Activated CD4-positive, alpha-beta T cell treated with anti-CD3 and anti-CD28 coated beads, Interleukin-2, amount 10 ng/mL, durations not matched to agents 7 days and 5 days (primary cell): ENCODE data around the gene FRMD6. TPM values are rescaled to one million over a fixed set of nuclear protein-coding genes. Genes with fewer than 3 reads are reported as not detected.
A peak's percentile ranks its signal among the peaks of the same experiment; 100 is the strongest.
"Not testable (repeated sequence)": the region's sequence is repeated elsewhere in the genome, so short reads cannot be mapped to it uniquely, and the experiment has no call there.

ENCODE experiments used
- CTCF ChIA-PET: fragments of 350-600 bp; sonication (Branson Sonifier 250); formaldehyde crosslinking; loops from one replicate; lab custom pipeline; 2021; ENCODE audit warnings: antibody characterized with exemption; lab: Charles Lee
- POLR2A ChIA-PET: fragments of 350-600 bp; sonication (Branson Sonifier 250); formaldehyde crosslinking; loops from one replicate; lab custom pipeline; 2021; ENCODE audit warnings: antibody characterized with exemption; lab: Charles Lee
- DNase-seq: peaks from one replicate; pipeline ENCODE4 v3.0.0-alpha.2; 2020
- H3K27ac Mint-ChIP-seq: one replicate; pipeline ENCODE4 v1.8.0; 2021; ENCODE audit warnings: mild to moderate bottlenecking, moderate library complexity, mixed read lengths
- H3K27me3 Mint-ChIP-seq: one replicate; pipeline ENCODE4 v1.8.0; 2021; ENCODE audit warnings: mixed read lengths
- H3K36me3 Mint-ChIP-seq: one replicate; pipeline ENCODE4 v1.8.0; 2021; ENCODE audit warnings: low read depth, mixed read lengths
- H3K4me1 Mint-ChIP-seq: one replicate; pipeline ENCODE4 v1.8.0; 2021; ENCODE audit warnings: mixed read lengths
- H3K4me3 Mint-ChIP-seq: one replicate; pipeline ENCODE4 v1.8.0; 2021; ENCODE audit warnings: mild to moderate bottlenecking, moderate library complexity, mixed read lengths
- H3K9me3 Mint-ChIP-seq: one replicate; pipeline ENCODE4 v1.8.0; 2021; ENCODE audit warnings: mixed read lengths
- total RNA-seq, 2 experiments: library from RNA; stranded (reverse); gene quantifications; one replicate each; pipeline ENCODE4 v1.2.3, GENCODE V29; 2021

Gene FRMD6
- total RNA-seq, 2 experiments from 2014 or later: 3.3 to 4.1 TPM

DNA sequence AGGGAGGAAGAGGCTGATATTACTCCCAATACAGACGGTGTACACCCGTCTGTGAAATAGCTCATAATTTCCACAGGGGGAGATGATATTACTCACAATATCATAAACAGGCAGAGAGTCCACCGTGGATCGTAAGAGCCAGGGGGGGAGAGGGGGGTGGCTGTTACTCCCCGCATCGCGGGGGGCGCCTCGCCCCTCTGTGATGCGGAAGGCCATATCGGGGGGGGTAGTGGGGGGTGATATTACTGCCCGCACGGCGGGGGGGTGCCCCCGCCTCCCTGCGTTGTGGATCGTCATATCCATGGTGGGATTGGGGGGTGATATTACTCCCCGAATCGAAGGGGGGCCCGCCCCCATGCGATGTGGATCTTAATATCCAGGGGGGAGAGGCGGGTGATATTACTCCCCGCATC lies 91.9 kb downstream of the FRMD6 start:
- ChIA-PET CTCF (interaction anchor here (0.6 kb wide), 1 partner anchor 32 kb away, joined by 3 read pairs; no protein-coding TSS in a partner anchor), POLR2A (no interaction called here)
- Mint-ChIP-seq H3K4me1 (no peaks in the 10 kb centered on the region), H3K36me3 (no peaks in the 10 kb centered on the region), H3K4me3 (no peak overlapping the region), H3K27ac (no peak overlapping the region), H3K9me3 (no peaks in the 10 kb centered on the region), H3K27me3 (no peaks in the 10 kb centered on the region)
- DNase-seq: peak; percentile 31

DNA sequence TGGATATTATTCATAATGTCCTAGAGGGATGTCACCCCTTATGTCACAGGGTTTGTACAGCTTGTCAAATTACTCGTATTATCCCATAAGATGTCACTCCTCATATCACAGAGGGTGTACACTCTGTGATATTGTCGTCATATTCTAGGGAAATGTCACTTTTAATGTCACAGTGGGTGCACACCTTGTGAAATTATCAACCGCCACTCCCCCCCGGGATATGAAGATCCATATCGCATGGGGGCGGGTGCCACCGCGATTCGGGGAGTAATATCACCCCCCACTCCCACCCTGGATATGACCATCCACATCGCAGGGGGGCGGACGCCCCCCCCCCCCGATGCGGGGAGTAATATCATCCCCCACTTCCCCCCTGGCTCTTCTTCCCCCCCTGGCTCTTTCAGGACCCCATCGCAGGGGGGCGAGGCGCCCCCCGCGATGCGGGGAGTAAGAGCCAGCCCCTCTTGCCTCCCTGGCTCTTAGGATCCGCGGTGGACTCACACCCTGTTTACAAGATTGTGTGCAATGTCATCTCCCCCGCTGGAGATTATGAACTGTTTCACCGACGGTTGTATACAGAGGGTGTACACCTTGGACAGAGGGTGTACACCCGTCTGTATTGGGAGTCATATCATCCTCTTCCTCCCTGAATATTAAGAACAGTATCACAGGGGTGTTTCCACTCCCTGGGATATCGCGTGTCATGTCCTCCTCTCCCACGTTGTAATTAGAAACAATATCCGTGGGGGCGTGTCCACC lies 92.8 kb downstream of the FRMD6 start:
- Mint-ChIP-seq H3K4me1 (no peaks in the 10 kb centered on the region), H3K36me3 (no peaks in the 10 kb centered on the region), H3K27me3 (no peaks in the 10 kb centered on the region), H3K27ac (no peak overlapping the region), H3K9me3 (no peaks in the 10 kb centered on the region), H3K4me3 (no peak overlapping the region)
- peak; percentile 52 for DNase-seq
- POLR2A ChIA-PET: no interaction called here
- CTCF ChIA-PET: no interaction called here

DNA sequence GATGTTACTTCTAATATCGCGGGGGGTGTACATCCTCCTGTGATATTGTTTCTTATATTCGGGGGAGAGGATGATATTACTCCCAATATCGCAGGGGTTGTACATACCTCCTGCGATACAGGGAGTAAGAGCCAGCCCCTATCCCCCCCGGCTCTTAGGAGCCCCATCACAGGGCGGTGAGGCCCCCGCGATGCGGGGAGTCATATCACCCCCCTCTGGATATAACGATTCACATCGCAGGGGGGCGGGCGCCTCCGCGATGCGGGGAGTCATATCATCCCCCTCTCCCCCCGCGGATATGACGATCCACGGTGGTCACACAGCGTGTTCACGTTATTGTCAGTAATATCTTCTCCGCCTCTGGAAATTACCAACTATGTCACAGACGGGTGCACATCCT lies 95.1 kb downstream of the FRMD6 start:
- H3K4me1 Mint-ChIP-seq, H3K4me3 Mint-ChIP-seq, H3K27ac Mint-ChIP-seq, H3K36me3 Mint-ChIP-seq, CTCF ChIA-PET, H3K27me3 Mint-ChIP-seq, POLR2A ChIA-PET, H3K9me3 Mint-ChIP-seq: not testable (repeated sequence)
- DNase-seq: peak; percentile 43

DNA sequence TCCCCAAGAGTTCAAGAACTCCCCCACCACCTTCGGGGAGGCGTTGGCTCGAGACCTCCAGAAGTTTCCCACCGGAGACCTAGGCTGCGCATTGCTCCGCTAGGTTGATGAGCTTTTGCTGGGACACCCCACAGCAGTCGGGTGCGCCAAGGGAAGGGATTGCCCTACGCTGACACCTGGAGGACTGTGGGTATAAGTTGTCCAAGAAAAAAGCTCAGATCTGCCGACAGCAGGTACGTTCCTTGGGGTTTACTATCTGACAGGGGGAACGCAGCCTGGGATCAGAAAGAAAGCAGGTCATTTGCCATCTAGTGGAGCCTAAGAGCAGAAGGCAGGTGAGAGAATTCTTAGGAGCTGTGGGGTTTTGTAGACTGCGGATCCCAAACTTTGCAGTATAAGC lies 98.8 kb downstream of the FRMD6 start:
- no peak for DNase-seq
- ChIA-PET POLR2A (no interaction called here), CTCF (no interaction called here)
- Mint-ChIP-seq H3K27me3 (no peaks in the 10 kb centered on the region), H3K4me3 (no peak overlapping the region), H3K9me3 (no peaks in the 10 kb centered on the region), H3K36me3 (no peaks in the 10 kb centered on the region), H3K4me1 (no peaks in the 10 kb centered on the region), H3K27ac (no peak overlapping the region)

DNA sequence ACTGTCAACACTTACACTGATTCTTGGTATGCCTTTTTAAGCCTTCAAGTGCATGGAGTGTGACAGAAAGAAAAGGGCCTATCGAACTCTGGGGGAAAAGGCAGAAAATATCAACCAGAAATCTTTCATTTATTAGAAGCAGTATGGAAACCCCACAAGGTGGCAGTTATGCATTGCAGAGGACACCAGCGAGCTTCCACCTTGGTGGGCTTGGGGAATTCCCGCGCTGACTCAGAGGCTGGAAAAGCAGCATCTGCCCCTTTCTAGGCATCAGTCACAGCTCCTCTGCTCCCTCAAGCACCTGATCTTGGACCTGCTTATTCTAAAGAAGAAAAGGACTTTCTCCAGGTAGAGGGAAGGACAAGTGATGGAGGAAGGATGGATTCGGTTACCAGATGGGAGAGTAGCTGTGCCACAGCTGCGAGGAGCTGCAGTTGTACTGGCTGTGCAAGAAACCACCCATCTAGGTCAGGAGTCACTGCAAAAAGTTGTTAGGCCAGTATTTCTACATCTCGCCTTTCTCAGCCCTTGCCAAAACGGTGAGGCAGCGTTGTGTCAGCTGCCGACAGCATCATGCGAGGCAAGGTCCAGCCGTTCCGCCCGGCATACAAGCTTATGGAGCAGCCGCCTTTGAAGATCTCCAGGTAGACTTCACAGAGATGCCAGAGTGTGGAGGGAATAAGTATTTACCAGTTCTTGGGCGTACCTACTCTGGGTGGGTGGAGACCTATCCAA lies 100.1 kb downstream of the FRMD6 start:
- H3K27me3 Mint-ChIP-seq, H3K27ac Mint-ChIP-seq, H3K4me1 Mint-ChIP-seq, DNase-seq, H3K36me3 Mint-ChIP-seq, CTCF ChIA-PET, POLR2A ChIA-PET, H3K4me3 Mint-ChIP-seq, H3K9me3 Mint-ChIP-seq: not testable (repeated sequence)

DNA sequence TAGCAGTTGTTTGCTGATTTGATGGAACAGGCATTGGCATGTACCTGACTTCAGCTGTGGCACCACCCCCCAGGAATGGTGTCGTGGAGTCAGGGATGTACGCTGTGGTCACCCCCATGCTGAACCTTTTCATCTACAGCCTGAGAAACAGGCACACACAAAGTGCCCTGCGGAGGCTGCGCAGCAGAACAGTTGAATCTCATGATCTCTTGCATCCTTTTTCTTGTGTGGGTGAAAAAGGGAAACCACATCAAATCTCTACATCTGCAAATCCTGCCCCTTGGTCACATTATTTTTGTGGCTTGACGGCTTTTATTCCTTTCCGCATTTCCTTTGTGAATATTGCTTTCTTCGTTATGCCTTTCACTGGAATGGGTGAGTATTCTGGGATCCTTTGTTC lies 106.0 kb downstream of the FRMD6 start:
- DNase-seq, POLR2A ChIA-PET, CTCF ChIA-PET, H3K4me3 Mint-ChIP-seq, H3K27ac Mint-ChIP-seq, H3K36me3 Mint-ChIP-seq, H3K27me3 Mint-ChIP-seq, H3K9me3 Mint-ChIP-seq, H3K4me1 Mint-ChIP-seq: not testable (repeated sequence)

DNA sequence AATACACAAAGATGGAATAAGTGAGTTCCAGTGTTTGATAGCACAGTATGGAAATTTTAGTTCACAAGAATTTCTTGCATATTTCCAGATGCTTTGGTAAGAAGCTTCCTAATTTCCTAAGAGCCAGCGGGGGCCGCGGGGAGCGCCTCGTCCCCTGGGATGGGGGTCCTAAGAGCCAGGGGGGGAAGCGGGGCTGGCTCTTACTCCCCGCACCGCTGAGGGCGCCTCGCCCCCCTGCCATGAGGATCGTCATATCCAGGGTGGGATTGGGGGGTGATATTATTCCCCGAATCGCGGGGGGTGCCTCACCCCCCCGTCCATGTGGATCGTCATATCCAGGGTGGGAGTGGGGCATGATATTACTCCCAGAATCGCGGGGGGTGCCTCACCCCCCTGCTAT lies 108.2 kb downstream of the FRMD6 start:
- H3K27me3 Mint-ChIP-seq: peaks cover 3% of the 10 kb centered on the region
- H3K4me1 Mint-ChIP-seq: peaks cover 6% of the 10 kb centered on the region
- H3K36me3 Mint-ChIP-seq: no peaks in the 10 kb centered on the region
- H3K9me3 Mint-ChIP-seq: no peaks in the 10 kb centered on the region
- no peak overlapping the region for H3K27ac Mint-ChIP-seq
- H3K4me3 Mint-ChIP-seq: no peak overlapping the region
- ChIA-PET POLR2A (no interaction called here), CTCF (no interaction called here)
- DNase-seq: no peak

DNA sequence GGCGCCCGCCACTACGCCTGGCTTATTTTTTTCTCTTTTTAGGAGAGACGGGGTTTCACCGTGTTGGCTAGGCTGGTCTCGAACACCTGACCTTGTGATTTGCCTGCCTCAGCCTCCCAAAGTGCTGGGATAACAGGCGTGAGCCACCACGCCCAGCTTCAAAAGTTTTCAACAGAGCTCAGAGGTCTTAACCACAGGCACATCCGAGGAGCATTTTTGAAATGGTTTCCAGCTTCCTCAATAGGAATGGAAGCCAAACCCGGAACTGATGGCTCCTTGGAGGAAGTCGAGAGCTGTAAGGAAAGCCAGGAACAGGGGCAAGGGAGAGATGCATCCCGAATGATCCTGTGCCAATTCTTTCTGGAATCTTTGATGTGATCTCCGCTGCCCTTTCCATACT lies 114.0 kb downstream of the FRMD6 start:
- H3K4me3 Mint-ChIP-seq, H3K4me1 Mint-ChIP-seq, DNase-seq, H3K36me3 Mint-ChIP-seq, H3K27me3 Mint-ChIP-seq, CTCF ChIA-PET, H3K27ac Mint-ChIP-seq, POLR2A ChIA-PET, H3K9me3 Mint-ChIP-seq: not testable (repeated sequence)

DNA sequence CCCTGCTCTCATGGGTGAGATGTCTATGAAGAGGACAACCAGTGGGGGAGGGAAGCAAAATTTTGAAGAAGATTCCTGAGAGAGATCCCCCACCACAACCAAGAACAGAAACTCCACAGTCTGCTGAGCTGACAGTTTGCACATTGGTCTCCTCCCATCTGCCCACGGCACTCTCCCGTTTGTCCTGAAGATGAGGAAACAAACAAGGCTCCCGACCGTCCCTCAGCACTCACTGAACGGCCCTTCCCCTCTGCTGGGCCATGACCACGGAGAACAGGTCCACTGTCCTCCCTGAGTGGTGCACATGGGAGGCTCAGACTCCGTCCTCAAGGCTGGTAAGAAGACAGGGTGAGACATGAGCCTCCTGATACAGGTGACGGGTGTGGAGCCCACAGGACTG lies 114.9 kb downstream of the FRMD6 start:
- CTCF ChIA-PET, H3K4me3 Mint-ChIP-seq, POLR2A ChIA-PET, DNase-seq, H3K4me1 Mint-ChIP-seq, H3K27me3 Mint-ChIP-seq, H3K36me3 Mint-ChIP-seq, H3K27ac Mint-ChIP-seq, H3K9me3 Mint-ChIP-seq: not testable (repeated sequence)

DNA sequence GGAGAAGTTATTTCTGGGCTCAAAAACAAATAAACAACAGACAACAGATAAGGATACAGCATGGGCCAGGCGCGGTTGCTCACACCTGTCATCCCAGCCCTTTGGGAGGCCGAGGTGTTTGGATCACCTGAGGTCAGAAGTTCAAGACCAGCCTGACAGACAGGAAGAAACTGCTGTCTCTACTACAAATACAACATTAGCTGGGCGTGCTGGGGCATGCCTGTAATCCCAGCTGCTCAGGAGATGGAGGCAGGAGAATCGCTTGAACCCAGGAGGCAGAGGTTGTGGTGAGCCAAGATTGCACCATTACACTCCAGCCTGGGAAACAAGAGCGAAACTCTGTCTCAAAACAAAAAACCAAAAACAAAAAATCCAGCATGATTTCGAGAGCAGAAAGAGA lies 117.6 kb downstream of the FRMD6 start:
- CTCF ChIA-PET, H3K4me1 Mint-ChIP-seq, H3K4me3 Mint-ChIP-seq, POLR2A ChIA-PET, DNase-seq, H3K27ac Mint-ChIP-seq, H3K36me3 Mint-ChIP-seq, H3K9me3 Mint-ChIP-seq, H3K27me3 Mint-ChIP-seq: not testable (repeated sequence)

DNA sequence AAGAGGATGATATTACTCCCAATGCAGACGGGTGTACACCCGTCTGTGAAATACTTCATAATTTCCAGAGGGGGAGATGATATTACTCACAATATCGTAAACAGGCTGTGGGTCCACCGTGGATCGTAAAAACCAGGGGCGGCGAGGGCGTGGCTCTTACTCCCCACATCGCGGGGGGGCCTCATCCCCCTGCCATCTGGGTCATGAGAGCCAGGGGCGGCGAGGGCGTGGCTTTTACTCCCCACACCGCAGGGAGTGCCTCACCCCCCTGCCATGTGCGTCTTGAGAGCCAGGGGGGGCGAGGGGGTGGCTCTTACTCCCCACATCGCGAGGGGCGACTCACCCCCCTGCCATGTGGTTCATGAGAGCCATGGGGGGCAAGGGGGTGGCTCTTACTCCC lies 122.5 kb downstream of the FRMD6 start:
- H3K36me3 Mint-ChIP-seq: no peaks in the 10 kb centered on the region
- no peaks in the 10 kb centered on the region for H3K9me3 Mint-ChIP-seq
- H3K4me1 Mint-ChIP-seq: no peaks in the 10 kb centered on the region
- peak; percentile 43 for DNase-seq
- ChIA-PET POLR2A (no interaction called here), CTCF (no interaction called here)
- H3K4me3 Mint-ChIP-seq: no peak overlapping the region
- no peaks in the 10 kb centered on the region for H3K27me3 Mint-ChIP-seq
- H3K27ac Mint-ChIP-seq: no peak overlapping the region

DNA sequence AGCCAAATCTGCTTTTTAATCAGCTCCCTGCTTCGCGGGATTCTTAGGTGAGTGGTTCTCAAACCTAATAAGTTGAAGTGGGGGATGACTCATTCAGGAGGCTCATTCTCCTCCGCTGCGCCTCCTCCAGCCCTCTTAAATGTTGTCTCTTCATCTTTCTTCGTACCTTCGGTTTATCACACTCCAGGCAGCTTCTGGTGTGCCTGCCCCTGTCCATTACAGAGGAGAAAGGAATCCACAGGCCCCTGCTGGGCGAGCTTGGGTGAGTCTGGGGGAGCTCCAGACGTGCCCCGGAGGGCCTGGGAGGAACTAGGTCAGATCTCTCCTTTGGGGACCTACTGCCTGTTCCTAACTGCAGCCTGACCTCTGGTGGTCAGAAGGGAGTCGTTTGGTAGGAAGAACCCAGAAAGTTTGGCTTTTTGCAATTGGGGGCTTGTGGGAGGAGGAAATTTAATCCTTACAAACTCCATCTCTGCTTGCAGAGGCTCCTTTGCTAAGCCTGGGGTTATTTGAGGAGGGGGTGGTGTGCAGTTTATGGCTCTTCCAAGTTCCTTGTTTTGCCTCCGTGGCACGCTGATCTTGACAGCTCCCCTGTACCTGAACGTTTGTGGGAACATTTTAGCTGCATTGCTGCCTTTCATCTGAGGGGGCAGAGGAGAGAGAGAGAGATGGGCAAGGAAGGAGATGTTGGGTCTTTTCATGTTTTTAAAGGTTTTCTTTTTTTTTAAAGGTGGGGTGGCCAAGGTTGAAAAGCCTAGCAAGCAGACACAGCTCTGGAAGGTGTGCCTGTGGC lies 124.6 kb downstream of the FRMD6 start:
- H3K27me3 Mint-ChIP-seq: peaks cover under 1% of the 10 kb centered on the region
- POLR2A ChIA-PET: no interaction called here
- peaks cover 8% of the 10 kb centered on the region for H3K4me1 Mint-ChIP-seq
- H3K9me3 Mint-ChIP-seq: no peaks in the 10 kb centered on the region
- no peak overlapping the region for H3K4me3 Mint-ChIP-seq
- no peaks in the 10 kb centered on the region for H3K36me3 Mint-ChIP-seq
- peak; percentile 40 for DNase-seq
- CTCF ChIA-PET: interaction anchor here (0.6 to 1.2 kb wide), 5 partner anchors 8 to 387 kb away, joined by 3 to 5 read pairs (median 3); no protein-coding TSS in a partner anchor
- H3K27ac Mint-ChIP-seq: no peak overlapping the region
